CD14-positive monocyte (primary cell): ENCODE data around the gene PTRHD1. TPM values are rescaled to one million over a fixed set of nuclear protein-coding genes. Genes with fewer than 3 reads are reported as not detected.

Source experiments
- DNase-seq, 3 donors: peaks; one replicate each; pipeline ENCODE4 v3.0.0-alpha.2; 2011 to 2022
- H2AFZ ChIP-seq: 2 replicates; pipeline ENCODE4 v1.6.0; 2012; ENCODE audit warnings: mild to moderate bottlenecking, low read depth, low read length, inconsistent platforms; ENCODE audit not compliant: insufficient read depth, poor library complexity, severe bottlenecking
- H3K27ac ChIP-seq, 2 donors: 1 replicate in 1 of 2; 2 replicates in 1 of 2; pipeline ENCODE4 v1.5.1; 2012 to 2013; ENCODE audit warnings: low read length in 2 of 2, control low read depth in 1 of 2, inconsistent platforms in 1 of 2, low read depth in 1 of 2, mild to moderate bottlenecking in 1 of 2
- H3K27me3 ChIP-seq, 2 donors: one replicate each; pipeline versions ENCODE4 v1.6.0 to v1.6.1; 2011 to 2013; ENCODE audit warnings: low read length in 2 of 2; ENCODE audit not compliant: control insufficient read depth in 2 of 2, insufficient read depth in 2 of 2
- H3K36me3 ChIP-seq, 2 donors: replicated peaks in 1 of 2; 1 replicate in 1 of 2; 2 replicates in 1 of 2; pipeline versions ENCODE4 v1.5.1 to v1.6.1; 2012 to 2013; ENCODE audit warnings: low read length in 2 of 2, control low read depth in 1 of 2, inconsistent platforms in 1 of 2, mild to moderate bottlenecking in 1 of 2; ENCODE audit not compliant: insufficient read depth in 2 of 2, control insufficient read depth in 1 of 2
- H3K4me1 ChIP-seq, 2 donors: 1 replicate in 1 of 2; 2 replicates in 1 of 2; pipeline versions ENCODE4 v1.5.1 to v1.6.1; 2012 to 2013; ENCODE audit warnings: low read length in 2 of 2, control low read depth in 1 of 2, inconsistent platforms in 1 of 2, mild to moderate bottlenecking in 1 of 2, moderate library complexity in 1 of 2; ENCODE audit not compliant: insufficient read depth in 2 of 2, control insufficient read depth in 1 of 2
- H3K4me2 ChIP-seq: replicated peaks from 2 replicates; pipeline ENCODE3; 2012; ENCODE audit warnings: low read length, moderate library complexity, mild to moderate bottlenecking; ENCODE audit not compliant: poor library complexity, severe bottlenecking; ENCODE audit errors: extremely low read depth
- H3K4me3 ChIP-seq, 3 experiments: fragments of 200-600 bp in 1 of 3; sonication (generic) in 1 of 3; replicated peaks in 1 of 3; 1 replicate in 2 of 3; 2 replicates in 1 of 3; pipeline ENCODE4 v1.5.1; 2011 to 2013; ENCODE audit warnings: low read length in 3 of 3, mild to moderate bottlenecking in 3 of 3, control low read depth in 2 of 3, low read depth in 2 of 3, inconsistent platforms in 1 of 3, moderate library complexity in 1 of 3
- H3K79me2 ChIP-seq: 2 replicates; pipeline ENCODE4 v1.6.0; 2012; ENCODE audit warnings: mild to moderate bottlenecking, control low read depth, inconsistent platforms, low read length, moderate library complexity; ENCODE audit not compliant: insufficient read depth
- H3K9ac ChIP-seq: 2 replicates; pipeline ENCODE4 v1.6.0; 2017; ENCODE audit warnings: low read length, mild to moderate bottlenecking; ENCODE audit not compliant: insufficient read depth, poor library complexity, severe bottlenecking
- H3K9me3 ChIP-seq, 2 donors: replicated peaks in 1 of 2; 1 replicate in 1 of 2; 2 replicates in 1 of 2; pipeline versions ENCODE4 v1.5.1 to v1.6.1; 2012 to 2013; ENCODE audit warnings: low read length in 2 of 2, control low read depth in 1 of 2; ENCODE audit not compliant: control insufficient read depth in 1 of 2, insufficient read depth in 1 of 2
- H4K20me1 ChIP-seq: 2 replicates; pipeline ENCODE4 v1.6.0; 2012; ENCODE audit warnings: mild to moderate bottlenecking, low read length, control low read depth, moderate library complexity; ENCODE audit not compliant: insufficient read depth
- H3K27ac Mint-ChIP-seq, 7 donors: one replicate each; pipeline ENCODE4 v1.8.0; 2020; ENCODE audit warnings: mild to moderate bottlenecking in 7 of 7, mixed read lengths in 7 of 7, moderate library complexity in 6 of 7, inconsistent platforms in 2 of 7
- H3K27me3 Mint-ChIP-seq, 3 donors: one replicate each; pipeline ENCODE4 v1.8.0; 2021 to 2022; ENCODE audit warnings: low read depth in 3 of 3, mild to moderate bottlenecking in 3 of 3, mixed read lengths in 3 of 3, moderate library complexity in 3 of 3, inconsistent platforms in 1 of 3
- H3K36me3 Mint-ChIP-seq, 2 donors: one replicate each; pipeline ENCODE4 v1.8.0; 2020; ENCODE audit warnings: mixed read lengths in 2 of 2, inconsistent platforms in 1 of 2, mild to moderate bottlenecking in 1 of 2
- H3K4me1 Mint-ChIP-seq: one replicate; pipeline ENCODE4 v1.8.0; 2020; ENCODE audit warnings: mild to moderate bottlenecking, mixed read lengths
- H3K4me3 Mint-ChIP-seq, 2 donors: one replicate each; pipeline ENCODE4 v1.8.0; 2020; ENCODE audit warnings: mild to moderate bottlenecking in 2 of 2, mixed read lengths in 2 of 2, moderate library complexity in 1 of 2
- H3K9me3 Mint-ChIP-seq, 7 donors: one replicate each; pipeline ENCODE4 v1.8.0; 2020 to 2022; ENCODE audit warnings: mixed read lengths in 7 of 7, mild to moderate bottlenecking in 6 of 7, moderate library complexity in 6 of 7, inconsistent platforms in 2 of 7
- WGBS: methylation state at CpG from one replicate; pipeline ENCODE4 v1.1.5; 2013; ENCODE audit warnings: missing lambda C conversion rate; ENCODE audit not compliant: insufficient coverage; 5-methylcytosine and 5-hydroxymethylcytosine counted together
- intact Hi-C, 2 donors: fragments of 100-400 bp; cut with micrococcal nuclease; formaldehyde crosslinking; loops; one replicate each; pipeline versions ENCODE4 v1.15.0 to v1.15.1; 2023
- polyA plus RNA-seq, 3 donors: library from polyadenylated mRNA; depleted of rRNA in 1 of 3; unstranded in 2 of 3; stranded (reverse) in 1 of 3; fragments of 300-500 nt in 2 of 3; fragments of >200 nt in 1 of 3; fragmentation: Illumina TruSeq in 2 of 3; gene quantifications; 1 replicate in 2 of 3; 2 replicates in 1 of 3; pipeline ENCODE4 v1.2.3, GENCODE V29; 2012 to 2021
- TF ChIP-seq, protein P1 (sequence below): fragments of 200-600 bp; IDR thresholded peaks from one replicate; pipeline ENCODE4 v1.8.0; 2022; ENCODE audit warnings: antibody characterized with exemption, mild to moderate bottlenecking

PTRHD1 gene
- polyA plus RNA-seq, 3 donors: 20.3 to 86.2 (median 78.6) TPM

- Histone ChIP-seq H3K9ac (peak overlapping the region; percentile 8), H3K27me3 (no peaks in the 10 kb centered on the region), H3K27ac (no peak overlapping the region), H3K79me2 (no peaks in the 10 kb centered on the region), H3K36me3 (peaks cover 5 to 9% of the 10 kb centered on the region in 2 donors), H3K4me2 (no peak overlapping the region), H3K9me3 (peaks cover 0 to 7% of the 10 kb centered on the region in 2 donors), H4K20me1 (no peaks in the 10 kb centered on the region), H3K4me1 (no peaks in the 10 kb centered on the region), H3K4me3 (no peak overlapping the region), H2AFZ (no peak overlapping the region)
- H3K4me3 Mint-ChIP-seq: no peak overlapping the region
- no peak for DNase-seq
- TF ChIP-seq, protein P1, sequence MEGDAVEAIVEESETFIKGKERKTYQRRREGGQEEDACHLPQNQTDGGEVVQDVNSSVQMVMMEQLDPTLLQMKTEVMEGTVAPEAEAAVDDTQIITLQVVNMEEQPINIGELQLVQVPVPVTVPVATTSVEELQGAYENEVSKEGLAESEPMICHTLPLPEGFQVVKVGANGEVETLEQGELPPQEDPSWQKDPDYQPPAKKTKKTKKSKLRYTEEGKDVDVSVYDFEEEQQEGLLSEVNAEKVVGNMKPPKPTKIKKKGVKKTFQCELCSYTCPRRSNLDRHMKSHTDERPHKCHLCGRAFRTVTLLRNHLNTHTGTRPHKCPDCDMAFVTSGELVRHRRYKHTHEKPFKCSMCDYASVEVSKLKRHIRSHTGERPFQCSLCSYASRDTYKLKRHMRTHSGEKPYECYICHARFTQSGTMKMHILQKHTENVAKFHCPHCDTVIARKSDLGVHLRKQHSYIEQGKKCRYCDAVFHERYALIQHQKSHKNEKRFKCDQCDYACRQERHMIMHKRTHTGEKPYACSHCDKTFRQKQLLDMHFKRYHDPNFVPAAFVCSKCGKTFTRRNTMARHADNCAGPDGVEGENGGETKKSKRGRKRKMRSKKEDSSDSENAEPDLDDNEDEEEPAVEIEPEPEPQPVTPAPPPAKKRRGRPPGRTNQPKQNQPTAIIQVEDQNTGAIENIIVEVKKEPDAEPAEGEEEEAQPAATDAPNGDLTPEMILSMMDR: no peak
- H3K27ac Mint-ChIP-seq: peak overlapping the region in 2 of 7 donors; percentile 10 to 57
- H3K9me3 Mint-ChIP-seq: peaks cover 0 to 6% (median 3%) of the 10 kb centered on the region in 7 donors
- intact Hi-C loops: no loop called here
- no peaks in the 10 kb centered on the region for H3K27me3 Mint-ChIP-seq
- H3K4me1 Mint-ChIP-seq: no peaks in the 10 kb centered on the region
- 90% methylated on average over 22 of the region's 26 CpGs for WGBS
- H3K36me3 Mint-ChIP-seq: peaks cover 35 to 44% of the 10 kb centered on the region in 2 donors
Measured at GRCh38 chr2:24840962-24841945, 48.1 kb upstream of the PTRHD1 start.

DNA sequence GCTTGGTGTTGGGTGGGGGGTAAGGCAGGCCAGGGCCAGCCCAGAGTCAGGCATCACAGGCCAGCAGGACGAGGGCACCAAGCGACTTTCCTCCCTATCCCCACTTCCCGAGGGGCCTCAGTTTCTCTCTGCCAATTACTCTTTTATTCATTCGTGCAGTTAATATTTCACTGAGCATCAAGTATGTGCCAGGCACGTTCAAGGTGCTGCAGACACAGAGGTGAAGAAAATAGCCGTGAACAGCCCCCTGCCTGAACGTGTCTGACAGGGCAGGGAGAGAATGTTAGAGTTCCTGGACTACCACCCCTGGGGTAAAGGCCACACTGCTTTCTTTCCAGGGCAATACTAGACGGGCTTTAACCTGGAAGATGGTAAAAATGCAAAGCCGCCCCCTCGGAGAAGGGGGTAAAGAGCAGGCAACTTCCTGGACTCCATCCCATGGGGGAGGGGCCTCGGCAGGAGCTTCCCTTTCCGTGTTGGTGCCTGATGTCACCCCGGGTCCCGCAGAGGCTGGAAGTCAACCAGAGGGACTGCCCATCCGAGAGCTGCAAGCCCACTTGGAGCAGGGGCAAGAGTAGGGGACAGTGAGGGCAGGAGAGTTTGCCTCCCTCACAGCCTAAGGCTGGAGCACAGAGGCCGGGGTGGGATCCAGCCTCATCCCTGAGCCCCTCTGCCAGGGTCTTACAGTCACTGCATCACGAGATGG is 47.1 kb upstream of the PTRHD1 start:
- WGBS: 86% methylated on average over 14 of the region's 17 CpGs
- no peak overlapping the region for H3K4me3 Mint-ChIP-seq
- Histone ChIP-seq H3K4me1 (no peaks in the 10 kb centered on the region), H3K9me3 (no peaks in the 10 kb centered on the region), H3K4me3 (no peak overlapping the region), H3K79me2 (no peaks in the 10 kb centered on the region), H2AFZ (no peak overlapping the region), H3K36me3 (peaks cover 8 to 13% of the 10 kb centered on the region in 2 donors), H3K9ac (no peak overlapping the region), H3K27ac (no peak overlapping the region), H3K27me3 (no peaks in the 10 kb centered on the region), H3K4me2 (no peak overlapping the region), H4K20me1 (no peaks in the 10 kb centered on the region)
- H3K27ac Mint-ChIP-seq: peak overlapping the region in 1 of 7 donors; percentile 57
- DNase-seq: no peak
- TF ChIP-seq, protein P1: no peak
- peaks cover 0 to 3% (median 0%) of the 10 kb centered on the region in 7 donors for H3K9me3 Mint-ChIP-seq
- H3K27me3 Mint-ChIP-seq: no peaks in the 10 kb centered on the region
- peaks cover 43 to 50% of the 10 kb centered on the region in 2 donors for H3K36me3 Mint-ChIP-seq
- no peaks in the 10 kb centered on the region for H3K4me1 Mint-ChIP-seq
- intact Hi-C loops: no loop called here
